ENCODE measurements around the gene TKTL1.

Gene TKTL1

GRCh38 chrX:154355776-154356140, 60.2 kb downstream of the TKTL1 start:
- Histone ChIP-seq H3K36me3 (ENCODE audit: control insufficient read depth in 1 of 2, insufficient read depth in 2 of 2, low read length in 2 of 2) (peaks cover 12 to 94% of the 10 kb centered on the region in 2 donors), H3K4me3 (ENCODE audit: low read depth in 1 of 2, low read length in 2 of 2) (no peak overlapping the region), H3K27ac (ENCODE audit: low read length) (no peak overlapping the region), H3K9me3 (ENCODE audit: control insufficient read depth in 1 of 2, low read length in 2 of 2) (no peaks in the 10 kb centered on the region), H3K27me3 (ENCODE audit: low read depth, low read length) (no peaks in the 10 kb centered on the region), H3K4me1 (ENCODE audit: control insufficient read depth in 1 of 2, insufficient read depth in 2 of 2, low read length in 2 of 2) (peaks cover 0 to 12% of the 10 kb centered on the region in 2 donors)

- no peaks in the 10 kb centered on the region for H3K9me3 ChIP-seq (ENCODE audit: control insufficient read depth in 1 of 2, low read length in 2 of 2)
- H3K36me3 ChIP-seq (ENCODE audit: control insufficient read depth in 1 of 2, insufficient read depth in 2 of 2, low read length in 2 of 2): peaks cover 17 to 91% of the 10 kb centered on the region in 2 donors
- no peak overlapping the region for H3K27ac ChIP-seq (ENCODE audit: low read length)
- no peaks in the 10 kb centered on the region for H3K27me3 ChIP-seq (ENCODE audit: low read depth, low read length)
- H3K4me3 ChIP-seq (ENCODE audit: low read depth in 1 of 2, low read length in 2 of 2): no peak overlapping the region
- peaks cover 0 to 12% of the 10 kb centered on the region in 2 donors for H3K4me1 ChIP-seq (ENCODE audit: control insufficient read depth in 1 of 2, insufficient read depth in 2 of 2, low read length in 2 of 2)
Observed at GRCh38 chrX:154356596-154356995, 61.0 kb downstream of the TKTL1 start.

- Histone ChIP-seq H3K36me3 (ENCODE audit: control insufficient read depth in 1 of 2, insufficient read depth in 2 of 2, low read length in 2 of 2) (peaks cover 23 to 91% of the 10 kb centered on the region in 2 donors), H3K4me1 (ENCODE audit: control insufficient read depth in 1 of 2, insufficient read depth in 2 of 2, low read length in 2 of 2) (peaks cover 0 to 12% of the 10 kb centered on the region in 2 donors), H3K9me3 (ENCODE audit: control insufficient read depth in 1 of 2, low read length in 2 of 2) (no peaks in the 10 kb centered on the region), H3K27ac (ENCODE audit: low read length) (no peak overlapping the region), H3K4me3 (ENCODE audit: low read depth in 1 of 2, low read length in 2 of 2) (no peak overlapping the region), H3K27me3 (ENCODE audit: low read depth, low read length) (no peaks in the 10 kb centered on the region)
Observed at GRCh38 chrX:154357205-154357604, 61.6 kb downstream of the TKTL1 start.

- peaks cover 28 to 91% of the 10 kb centered on the region in 2 donors for H3K36me3 ChIP-seq (ENCODE audit: control insufficient read depth in 1 of 2, insufficient read depth in 2 of 2, low read length in 2 of 2)
- H3K27ac ChIP-seq (ENCODE audit: low read length): no peak overlapping the region
- no peak overlapping the region for H3K4me3 ChIP-seq (ENCODE audit: low read depth in 1 of 2, low read length in 2 of 2)
- H3K27me3 ChIP-seq (ENCODE audit: low read depth, low read length): no peaks in the 10 kb centered on the region
- no peaks in the 10 kb centered on the region for H3K9me3 ChIP-seq (ENCODE audit: control insufficient read depth in 1 of 2, low read length in 2 of 2)
- peaks cover 0 to 12% of the 10 kb centered on the region in 2 donors for H3K4me1 ChIP-seq (ENCODE audit: control insufficient read depth in 1 of 2, insufficient read depth in 2 of 2, low read length in 2 of 2)
Observed at GRCh38 chrX:154358011-154358410, 62.4 kb downstream of the TKTL1 start.

GRCh38 chrX:154358829-154359228, 63.2 kb downstream of the TKTL1 start:
- Histone ChIP-seq H3K36me3 (ENCODE audit: control insufficient read depth in 1 of 2, insufficient read depth in 2 of 2, low read length in 2 of 2) (peaks cover 22 to 83% of the 10 kb centered on the region in 2 donors), H3K4me3 (ENCODE audit: low read depth in 1 of 2, low read length in 2 of 2) (no peak overlapping the region), H3K4me1 (ENCODE audit: control insufficient read depth in 1 of 2, insufficient read depth in 2 of 2, low read length in 2 of 2) (peaks cover 0 to 12% of the 10 kb centered on the region in 2 donors), H3K27ac (ENCODE audit: low read length) (no peak overlapping the region), H3K27me3 (ENCODE audit: low read depth, low read length) (no peaks in the 10 kb centered on the region), H3K9me3 (ENCODE audit: control insufficient read depth in 1 of 2, low read length in 2 of 2) (no peaks in the 10 kb centered on the region)

- Histone ChIP-seq H3K4me1 (ENCODE audit: control insufficient read depth in 1 of 2, insufficient read depth in 2 of 2, low read length in 2 of 2) (peaks cover 0 to 16% of the 10 kb centered on the region in 2 donors), H3K27ac (ENCODE audit: low read length) (no peak overlapping the region), H3K9me3 (ENCODE audit: control insufficient read depth in 1 of 2, low read length in 2 of 2) (no peaks in the 10 kb centered on the region), H3K4me3 (ENCODE audit: low read depth in 1 of 2, low read length in 2 of 2) (no peak overlapping the region), H3K27me3 (ENCODE audit: low read depth, low read length) (no peaks in the 10 kb centered on the region), H3K36me3 (ENCODE audit: control insufficient read depth in 1 of 2, insufficient read depth in 2 of 2, low read length in 2 of 2) (peaks cover 20 to 83% of the 10 kb centered on the region in 2 donors)
Observed at GRCh38 chrX:154359362-154360154, 64.0 kb downstream of the TKTL1 start.

- Histone ChIP-seq H3K9me3 (ENCODE audit: control insufficient read depth in 1 of 2, low read length in 2 of 2) (no peaks in the 10 kb centered on the region), H3K27me3 (ENCODE audit: low read depth, low read length) (no peaks in the 10 kb centered on the region), H3K36me3 (ENCODE audit: control insufficient read depth in 1 of 2, insufficient read depth in 2 of 2, low read length in 2 of 2) (peaks cover 23 to 83% of the 10 kb centered on the region in 2 donors), H3K4me1 (ENCODE audit: control insufficient read depth in 1 of 2, insufficient read depth in 2 of 2, low read length in 2 of 2) (peaks cover 0 to 17% of the 10 kb centered on the region in 2 donors), H3K4me3 (ENCODE audit: low read depth in 1 of 2, low read length in 2 of 2) (no peak overlapping the region), H3K27ac (ENCODE audit: low read length) (no peak overlapping the region)
Observed at GRCh38 chrX:154360155-154360713, 64.6 kb downstream of the TKTL1 start.

GRCh38 chrX:154362085-154362742, 66.6 kb downstream of the TKTL1 start:
- no peaks in the 10 kb centered on the region for H3K9me3 ChIP-seq (ENCODE audit: control insufficient read depth in 1 of 2, low read length in 2 of 2)
- no peaks in the 10 kb centered on the region for H3K27me3 ChIP-seq (ENCODE audit: low read depth, low read length)
- peaks cover 0 to 36% of the 10 kb centered on the region in 2 donors for H3K4me1 ChIP-seq (ENCODE audit: control insufficient read depth in 1 of 2, insufficient read depth in 2 of 2, low read length in 2 of 2)
- no peak overlapping the region for H3K27ac ChIP-seq (ENCODE audit: low read length)
- H3K36me3 ChIP-seq (ENCODE audit: control insufficient read depth in 1 of 2, insufficient read depth in 2 of 2, low read length in 2 of 2): peaks cover 23 to 87% of the 10 kb centered on the region in 2 donors
- no peak overlapping the region for H3K4me3 ChIP-seq (ENCODE audit: low read depth in 1 of 2, low read length in 2 of 2)

GRCh38 chrX:154363706-154364439, 68.3 kb downstream of the TKTL1 start:
- no peak overlapping the region for H3K4me3 ChIP-seq (ENCODE audit: low read depth in 1 of 2, low read length in 2 of 2)
- no peak overlapping the region for H3K27ac ChIP-seq (ENCODE audit: low read length)
- peaks cover 26 to 76% of the 10 kb centered on the region in 2 donors for H3K36me3 ChIP-seq (ENCODE audit: control insufficient read depth in 1 of 2, insufficient read depth in 2 of 2, low read length in 2 of 2)
- peaks cover 0 to 43% of the 10 kb centered on the region in 2 donors for H3K4me1 ChIP-seq (ENCODE audit: control insufficient read depth in 1 of 2, insufficient read depth in 2 of 2, low read length in 2 of 2)
- H3K9me3 ChIP-seq (ENCODE audit: control insufficient read depth in 1 of 2, low read length in 2 of 2): no peaks in the 10 kb centered on the region
- H3K27me3 ChIP-seq (ENCODE audit: low read depth, low read length): no peaks in the 10 kb centered on the region

GRCh38 chrX:154365052-154365600, 69.5 kb downstream of the TKTL1 start:
- Histone ChIP-seq H3K27me3 (ENCODE audit: low read depth, low read length) (no peaks in the 10 kb centered on the region), H3K27ac (ENCODE audit: low read length) (no peak overlapping the region), H3K4me1 (ENCODE audit: control insufficient read depth in 1 of 2, insufficient read depth in 2 of 2, low read length in 2 of 2) (peaks cover 0 to 36% of the 10 kb centered on the region in 2 donors), H3K4me3 (ENCODE audit: low read depth in 1 of 2, low read length in 2 of 2) (no peak overlapping the region), H3K9me3 (ENCODE audit: control insufficient read depth in 1 of 2, low read length in 2 of 2) (no peaks in the 10 kb centered on the region), H3K36me3 (ENCODE audit: control insufficient read depth in 1 of 2, insufficient read depth in 2 of 2, low read length in 2 of 2) (peaks cover 26 to 64% of the 10 kb centered on the region in 2 donors)

All from muscle layer of duodenum (tissue), 2 donors.